Measurements from ENCODE around the gene SLCO4A1.

The SLCO4A1 gene

GRCh38 chr20:62642051-62642665, at the start of gene SLCO4A1:
SLCO4A1 (plus strand) TSS chr20:62642503; CDS start chr20:62656455, 13,952 bp downstream.
- DNase-seq, result peak; percentile 82

GRCh38 chr20:62592506-62593177, 49.7 kb upstream of the SLCO4A1 start:
- no peak for DNase-seq

GRCh38 chr20:62593616-62594015, 48.7 kb upstream of the SLCO4A1 start:
- no peak for DNase-seq

DNA sequence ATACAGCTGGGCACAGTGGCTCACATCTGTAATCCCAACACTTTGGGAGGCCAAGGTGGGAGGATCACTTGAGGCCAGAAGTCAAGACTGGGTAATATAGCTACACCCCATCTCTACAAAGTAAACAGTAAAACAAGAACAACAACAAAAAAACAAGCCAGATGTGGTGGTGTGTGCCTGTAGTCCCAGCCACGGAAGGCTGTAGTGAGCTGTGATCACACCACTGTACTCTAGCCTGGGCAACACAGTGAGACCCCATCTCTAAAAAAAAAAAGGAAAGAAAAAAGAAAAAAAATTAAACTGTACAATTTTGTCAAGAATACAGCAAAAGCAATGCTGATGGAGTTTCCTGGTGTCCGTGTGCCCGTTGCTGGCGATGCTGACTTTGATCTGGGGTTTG, 47.2 kb upstream of the SLCO4A1 start:
- DNase-seq, result no peak

DNA sequence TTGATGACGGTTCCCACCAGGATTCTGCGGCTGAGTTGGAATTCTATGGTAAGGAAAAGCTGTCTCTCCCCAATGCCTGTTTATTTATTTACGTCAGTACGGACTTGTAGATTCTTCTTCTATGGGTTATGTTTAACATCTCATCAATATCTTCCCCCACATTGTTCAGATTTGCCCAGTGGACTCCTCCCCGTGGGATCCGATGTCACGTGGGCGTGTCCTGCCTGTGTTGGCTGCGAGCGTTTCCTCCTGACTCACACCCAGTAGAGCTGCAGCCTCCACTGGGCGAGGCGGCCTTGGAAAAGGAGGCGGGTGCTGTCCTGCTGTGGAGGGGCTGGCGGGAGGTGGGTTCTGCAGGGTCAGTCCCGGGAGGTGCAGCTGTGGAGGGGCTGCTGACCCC, 46.8 kb upstream of the SLCO4A1 start:
- DNase-seq, result no peak

- peak; percentile 53 for DNase-seq
Observed at GRCh38 chr20:62596486-62596885, 45.8 kb upstream of the SLCO4A1 start.

DNA sequence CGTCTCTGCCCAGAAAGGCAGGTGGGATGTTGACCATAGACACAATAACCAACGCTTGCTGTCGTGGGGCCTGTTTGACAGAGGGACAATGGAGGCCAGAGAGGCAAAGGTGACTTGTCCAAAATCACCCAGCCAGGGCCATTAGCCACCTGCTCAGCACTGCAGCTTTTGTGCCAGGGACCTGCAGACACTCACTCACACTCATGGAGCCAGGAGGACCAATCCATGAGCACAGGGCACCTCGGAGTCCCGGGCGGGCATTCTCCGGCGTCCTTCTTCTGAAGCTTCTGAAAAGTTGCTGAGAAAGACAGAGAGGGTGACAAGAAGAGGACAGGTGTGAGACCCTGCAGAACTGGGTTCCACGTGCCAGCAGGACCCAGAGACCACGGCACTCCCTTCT, 45.4 kb upstream of the SLCO4A1 start:
- no peak for DNase-seq

- DNase-seq, result no peak
Observed at GRCh38 chr20:62597416-62598115, 44.7 kb upstream of the SLCO4A1 start.

GRCh38 chr20:62598761-62599194, 43.5 kb upstream of the SLCO4A1 start:
- DNase-seq, result no peak

- DNase-seq, result no peak
Observed at GRCh38 chr20:62599216-62600110, 42.8 kb upstream of the SLCO4A1 start.

GRCh38 chr20:62601172-62601571, 41.1 kb upstream of the SLCO4A1 start:
- DNase-seq, result no peak

DNA sequence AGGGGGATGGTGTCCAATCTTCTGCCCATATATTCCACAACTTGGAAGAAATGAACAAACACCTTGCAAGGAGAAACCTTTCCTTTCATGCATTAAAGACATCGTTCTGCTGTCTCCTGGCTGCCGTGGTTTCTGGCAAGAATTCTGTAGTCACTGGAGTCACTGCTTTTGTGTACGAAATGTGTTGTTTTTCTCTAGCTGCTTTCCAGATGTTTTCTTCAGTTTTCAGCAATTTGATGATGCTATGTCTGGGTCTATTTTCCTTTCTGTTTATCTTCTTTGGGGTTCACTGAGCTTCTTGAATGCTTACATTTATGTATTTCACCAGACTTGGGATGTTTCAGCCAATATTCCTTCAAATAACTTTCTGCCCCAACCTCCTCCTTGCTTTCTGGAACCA, 40.6 kb upstream of the SLCO4A1 start:
- no peak for DNase-seq

GRCh38 chr20:62602550-62602949, 39.8 kb upstream of the SLCO4A1 start:
- no peak for DNase-seq

DNA sequence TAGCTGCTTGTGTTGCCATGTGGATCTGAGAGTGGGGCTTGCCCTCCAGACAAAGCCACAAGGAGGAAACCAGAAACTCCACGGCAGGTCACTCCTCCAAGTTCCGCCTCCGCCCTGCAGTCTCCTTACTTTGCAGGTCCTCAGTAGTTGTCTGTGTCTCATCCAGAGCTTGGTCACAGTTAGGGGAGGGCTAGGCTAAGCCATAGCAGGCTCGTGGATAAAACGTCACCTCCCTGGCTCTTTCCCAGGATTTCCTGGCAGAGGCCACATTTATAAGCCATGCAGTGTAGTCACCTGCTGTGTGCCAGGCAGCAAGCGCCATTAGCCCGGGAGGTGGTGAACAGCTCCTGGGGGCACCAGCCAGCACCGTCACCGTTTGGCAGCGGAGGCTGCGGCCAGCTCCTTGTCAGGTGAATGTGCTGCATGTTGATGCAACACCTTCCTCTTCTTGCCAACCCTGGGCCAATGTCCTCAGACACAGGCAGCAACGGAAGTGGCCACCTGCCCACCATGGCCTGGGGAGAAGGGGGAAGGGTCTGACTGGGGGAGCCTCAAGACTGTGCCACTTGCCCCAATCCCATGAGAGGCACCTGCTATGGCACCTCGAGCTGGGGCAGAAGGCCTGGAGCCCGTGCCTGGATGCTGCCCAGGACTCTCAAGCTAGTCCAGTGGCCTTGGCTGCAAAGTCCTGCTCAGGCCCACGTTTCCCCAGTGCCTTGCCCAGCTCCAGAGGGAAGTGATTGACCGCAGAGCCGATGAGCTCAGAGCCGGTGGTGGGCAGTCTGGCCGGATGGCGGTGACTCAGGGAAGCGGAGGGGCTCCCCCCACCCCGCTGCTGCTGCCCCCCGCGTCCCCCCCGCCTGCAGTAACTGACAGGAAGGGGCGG, 39.0 kb upstream of the SLCO4A1 start:
- DNase-seq, result no peak

- DNase-seq, result no peak
Observed at GRCh38 chr20:62603907-62604785, 38.2 kb upstream of the SLCO4A1 start.

DNA sequence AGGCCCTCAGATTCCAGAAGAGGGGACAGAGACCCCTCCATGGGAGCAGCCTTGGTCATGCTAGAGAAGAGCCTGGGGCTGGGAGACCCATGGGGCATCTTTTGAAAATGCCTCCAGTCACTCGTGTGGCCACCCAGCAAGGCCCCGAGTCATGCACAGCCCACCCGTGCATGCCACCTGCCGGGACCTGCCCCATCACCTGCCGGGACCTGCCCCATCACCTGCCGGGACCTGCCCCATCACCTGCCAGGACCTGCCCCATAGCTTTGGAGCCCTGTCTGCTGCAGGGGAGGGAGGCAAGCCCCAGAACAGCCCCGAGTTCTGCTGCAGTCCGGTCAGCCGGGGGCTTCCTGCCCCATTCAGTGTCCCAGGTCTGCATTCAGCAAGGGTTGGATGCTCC, 37.5 kb upstream of the SLCO4A1 start:
- DNase-seq, result no peak

GRCh38 chr20:62605236-62605943, 36.9 kb upstream of the SLCO4A1 start:
- DNase-seq, result no peak

GRCh38 chr20:62606016-62606415, 36.3 kb upstream of the SLCO4A1 start:
- DNase-seq, result peak; percentile 24

DNA sequence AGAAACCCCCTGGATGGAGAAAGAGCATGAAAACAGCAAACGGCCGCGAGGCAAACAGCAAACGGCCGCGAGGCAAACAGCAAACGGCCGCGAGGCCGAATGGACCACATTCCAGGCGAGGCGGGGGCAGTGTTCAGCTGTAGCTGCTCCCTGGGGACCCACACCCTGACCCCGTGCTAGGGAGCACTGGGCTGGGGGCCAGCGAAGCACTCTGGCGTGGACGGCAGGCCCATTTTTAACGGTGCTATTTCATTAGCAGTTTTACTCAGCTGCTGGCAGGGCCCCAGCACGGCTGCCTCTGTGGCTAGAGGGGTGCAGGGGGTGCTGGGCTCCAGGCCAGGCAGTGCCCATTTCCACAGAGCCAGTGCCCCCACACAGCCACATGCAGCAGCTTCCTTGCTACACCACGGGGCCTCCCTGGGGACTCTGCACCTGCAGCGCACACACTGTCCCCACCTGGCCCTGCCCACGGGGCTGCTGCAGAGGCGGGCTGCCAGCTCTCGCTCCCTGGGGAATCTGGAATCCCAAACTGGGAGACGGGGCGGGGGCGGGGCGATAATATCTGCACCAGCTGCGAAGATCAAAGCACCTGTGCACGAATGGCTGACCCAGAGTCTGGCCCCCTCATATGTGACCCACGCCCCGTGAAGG, 35.6 kb upstream of the SLCO4A1 start:
- DNase-seq, result peak; percentile 93
